HFFc6 (cell line): ENCODE results near the gene AMDHD1. TPM values are rescaled to one million over a fixed set of nuclear protein-coding genes. Genes with fewer than 3 reads are reported as not detected.

Experiments used
- DNase-seq: peaks from one replicate; pipeline ENCODE4 v3.0.0-alpha.2; 2018
- H3K27ac Mint-ChIP-seq: 2 replicates; pipeline ENCODE4 v1.8.0; 2020; ENCODE audit warnings: mild to moderate bottlenecking, mixed read lengths
- H3K27me3 Mint-ChIP-seq: 2 replicates; pipeline ENCODE4 v1.8.0; 2021; ENCODE audit warnings: mild to moderate bottlenecking, moderate library complexity, mixed read lengths; ENCODE audit not compliant: insufficient read depth
- H3K36me3 Mint-ChIP-seq: 2 replicates; pipeline ENCODE4 v1.8.0; 2021; ENCODE audit warnings: low read depth, mixed read lengths
- H3K4me1 Mint-ChIP-seq: 2 replicates; pipeline ENCODE4 v1.8.0; 2020; ENCODE audit warnings: low read depth, mixed read lengths
- H3K4me3 Mint-ChIP-seq: 2 replicates; pipeline ENCODE4 v1.8.0; 2020; ENCODE audit warnings: mild to moderate bottlenecking, moderate library complexity, mixed read lengths
- H3K9me3 Mint-ChIP-seq: 2 replicates; pipeline ENCODE4 v1.8.0; 2020; ENCODE audit warnings: mild to moderate bottlenecking, mixed read lengths
- CTCF ChIP-seq: fragments of 200-600 bp; sonication (generic); IDR thresholded peaks from 2 replicates; pipeline ENCODE4 v1.5.0; 2021; ENCODE audit warnings: antibody characterized with exemption, mild to moderate bottlenecking
- total RNA-seq, 6 experiments: library from RNA; stranded (reverse); fragmentation: NEBNext Ultra II Directional; extraction: Animal tissue kit (Norgen Biotek cat#: 25700); gene quantifications; 2 replicates in 1 of 6; 3 replicates in 5 of 6; pipeline ENCODE4 v1.2.3, GENCODE V29; 2021

The AMDHD1 gene
- total RNA-seq, 6 experiments from 2014 or later: 0.09 to 0.52 TPM; not detected in 4

DNA sequence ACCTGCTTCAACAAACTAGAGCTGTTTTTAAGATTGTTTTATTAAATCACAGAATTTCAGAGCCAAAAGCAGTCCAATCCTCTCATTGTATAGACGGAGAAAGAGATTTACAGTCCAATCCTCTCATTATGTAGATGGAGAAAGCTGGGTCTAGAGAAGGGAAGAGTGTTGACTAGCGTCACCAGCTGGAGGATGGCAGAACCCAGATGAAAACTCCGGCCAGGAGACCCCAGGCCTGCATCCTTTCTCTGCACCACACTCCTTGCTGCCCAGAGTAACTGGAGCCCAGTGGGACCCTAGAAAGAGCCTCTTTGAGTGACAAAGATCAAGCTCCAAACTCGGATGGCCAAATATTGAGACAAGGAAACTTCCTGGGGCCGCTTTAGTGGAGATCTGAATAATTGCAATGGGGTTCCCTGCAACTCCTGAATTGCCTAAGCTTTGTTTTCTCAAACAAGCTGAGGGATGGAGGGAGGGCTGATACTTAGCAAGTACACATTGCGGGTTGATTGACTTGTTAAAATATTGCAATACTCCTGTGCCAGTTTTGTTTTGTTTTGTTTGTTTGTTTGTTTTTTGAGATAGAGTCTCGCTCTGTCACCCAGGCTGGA, 12.5 kb downstream of the AMDHD1 start:
- Mint-ChIP-seq H3K27me3 (peaks cover 5% of the 10 kb centered on the region), H3K27ac (no peak overlapping the region), H3K4me1 (no peaks in the 10 kb centered on the region), H3K36me3 (no peaks in the 10 kb centered on the region), H3K9me3 (no peaks in the 10 kb centered on the region), H3K4me3 (no peak overlapping the region)
- no peak for DNase-seq
- no peak for TF ChIP-seq CTCF

GRCh38 chr12:95956557-95957145, 13.5 kb downstream of the AMDHD1 start:
- Mint-ChIP-seq H3K9me3 (no peaks in the 10 kb centered on the region), H3K36me3 (no peaks in the 10 kb centered on the region), H3K27ac (no peak overlapping the region), H3K4me1 (no peaks in the 10 kb centered on the region), H3K4me3 (no peak overlapping the region), H3K27me3 (peaks cover 5% of the 10 kb centered on the region)
- no peak for TF ChIP-seq CTCF
- DNase-seq: no peak

DNA sequence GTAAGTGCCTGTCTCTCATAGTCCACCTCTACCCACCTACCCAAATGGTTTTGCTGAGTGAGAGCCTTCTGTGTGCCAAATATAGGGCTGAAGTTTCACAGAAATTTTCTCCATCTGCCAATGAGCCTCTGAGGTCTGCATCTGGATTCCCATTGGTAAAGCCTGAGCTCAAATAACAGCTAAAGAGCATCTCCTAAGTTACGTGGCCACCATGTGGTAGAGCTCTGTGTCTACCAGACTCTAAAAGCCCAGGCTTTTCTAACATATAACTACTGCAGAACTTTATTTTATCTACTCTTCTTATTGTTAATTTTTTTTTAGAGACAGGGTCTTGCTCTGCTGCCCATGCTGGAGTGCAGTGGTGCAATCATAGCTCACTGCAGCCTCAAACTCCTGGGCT, 16.0 kb downstream of the AMDHD1 start:
- Mint-ChIP-seq H3K36me3 (no peaks in the 10 kb centered on the region), H3K9me3 (no peaks in the 10 kb centered on the region), H3K27me3 (peaks cover 3% of the 10 kb centered on the region), H3K27ac (no peak overlapping the region), H3K4me3 (no peak overlapping the region), H3K4me1 (no peaks in the 10 kb centered on the region)
- peak; percentile 34; the same call in 1 of the 2 replicates for TF ChIP-seq CTCF
- peak; percentile 8 for DNase-seq

GRCh38 chr12:95960241-95960640, 17.1 kb downstream of the AMDHD1 start:
- no peak for TF ChIP-seq CTCF
- DNase-seq: no peak
- Mint-ChIP-seq H3K27ac (no peak overlapping the region), H3K36me3 (no peaks in the 10 kb centered on the region), H3K4me3 (peak overlapping the region; percentile 20; the same call in 1 of the 2 replicates), H3K4me1 (no peaks in the 10 kb centered on the region), H3K27me3 (peaks cover 6% of the 10 kb centered on the region), H3K9me3 (no peaks in the 10 kb centered on the region)

DNA sequence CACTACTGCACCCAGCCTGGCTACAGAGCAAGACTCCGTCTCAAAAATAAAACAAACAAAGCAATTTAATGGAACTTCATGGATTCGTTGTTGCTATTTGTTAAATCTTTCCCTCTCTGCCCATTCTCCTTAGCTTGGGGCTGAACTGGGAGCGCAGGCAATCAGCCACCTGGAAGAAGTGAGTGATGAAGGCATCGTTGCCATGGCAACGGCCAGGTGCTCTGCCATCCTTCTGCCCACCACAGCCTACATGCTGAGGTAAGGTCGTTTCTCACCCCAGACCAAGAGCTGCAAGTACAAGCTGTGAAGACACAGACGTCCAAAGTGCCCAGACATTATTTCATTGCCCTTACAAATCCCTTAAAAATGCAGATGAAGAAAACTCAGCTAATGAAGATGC, 19.1 kb downstream of the AMDHD1 start:
- TF ChIP-seq CTCF: no peak
- Mint-ChIP-seq H3K9me3 (no peaks in the 10 kb centered on the region), H3K36me3 (no peaks in the 10 kb centered on the region), H3K27ac (no peak overlapping the region), H3K4me1 (peaks cover 10% of the 10 kb centered on the region), H3K27me3 (peaks cover 6% of the 10 kb centered on the region), H3K4me3 (no peak overlapping the region)
- no peak for DNase-seq
